ENCODE results near the gene SNCAIP.
"Not testable (repeated sequence)": the region's sequence is repeated elsewhere in the genome, so short reads cannot be mapped to it uniquely, and the experiment has no call there.

The SNCAIP gene

DNA sequence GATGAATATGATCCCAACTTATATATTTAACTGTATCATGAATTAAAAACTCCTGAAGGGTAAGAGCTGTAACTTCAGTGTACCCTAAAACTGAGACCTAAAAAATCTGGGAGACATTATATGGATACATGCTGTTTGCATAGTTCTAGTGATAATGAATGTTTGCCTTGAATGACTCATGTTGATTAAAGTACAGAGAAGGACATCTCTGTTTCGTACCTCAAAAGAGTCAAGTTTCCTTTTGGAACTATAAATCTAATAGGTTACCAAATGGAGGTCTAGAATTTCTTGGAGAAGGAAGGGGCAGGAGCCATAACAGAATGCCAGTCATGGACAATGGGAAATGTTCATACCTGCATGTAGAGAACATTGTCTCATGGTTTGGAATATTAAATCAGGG, 168.1 kb downstream of the SNCAIP start:
- ATAC-seq = no peak
- Mint-ChIP-seq H3K4me3 (no peak overlapping the region), H3K36me3 (ENCODE audit: low read depth) (no peaks in the 10 kb centered on the region), H3K27ac (no peak overlapping the region), H3K27me3 (no peaks in the 10 kb centered on the region), H3K9me3 (no peaks in the 10 kb centered on the region), H3K4me1 (no peaks in the 10 kb centered on the region)
- DNase-seq = no peak

DNA sequence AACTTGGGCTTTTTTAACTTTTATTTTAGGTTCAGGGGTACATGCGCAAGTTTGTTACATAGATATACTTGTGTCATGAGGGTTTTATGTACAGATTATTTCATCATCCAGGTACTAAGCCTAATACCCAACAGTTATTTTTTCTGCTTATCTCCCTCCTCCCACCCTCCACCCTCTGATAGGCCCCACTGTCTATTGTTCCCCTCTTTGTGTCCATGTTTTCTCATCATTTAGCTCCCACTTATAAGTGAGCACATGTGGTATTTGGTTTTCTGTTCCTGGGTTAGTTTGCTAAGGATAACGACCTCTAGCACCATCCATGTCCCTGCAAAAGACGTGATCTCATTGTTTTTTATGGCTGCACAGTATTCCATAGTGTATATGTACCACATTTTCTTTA, 172.1 kb downstream of the SNCAIP start:
- no peak overlapping the region for H3K4me3 Mint-ChIP-seq
- H3K27ac Mint-ChIP-seq = no peak overlapping the region
- ATAC-seq (no peak), DNase-seq (no peak)
- H3K27me3 Mint-ChIP-seq = no peaks in the 10 kb centered on the region
- H3K36me3 Mint-ChIP-seq (ENCODE audit: low read depth) = no peaks in the 10 kb centered on the region
- no peaks in the 10 kb centered on the region for H3K9me3 Mint-ChIP-seq
- H3K4me1 Mint-ChIP-seq = no peaks in the 10 kb centered on the region

DNA sequence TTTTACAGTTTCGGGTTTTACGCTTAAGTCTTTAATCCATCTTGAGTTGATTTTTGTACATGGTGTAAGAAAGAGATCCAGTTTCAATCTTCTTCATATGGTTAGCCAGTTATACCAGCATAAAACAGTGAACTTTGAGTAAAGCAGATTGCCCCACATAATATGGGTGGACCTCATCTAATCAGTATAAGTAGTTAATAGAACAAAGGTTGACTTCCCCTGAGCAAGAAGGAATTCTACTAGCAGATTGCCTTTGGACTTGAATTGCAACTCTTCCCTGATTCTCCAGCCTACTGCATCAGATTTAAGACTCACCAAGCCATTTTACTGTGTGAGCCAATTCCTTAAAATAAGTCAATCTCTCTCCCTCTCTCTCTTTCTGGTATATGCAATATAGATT, 173.2 kb downstream of the SNCAIP start:
- Mint-ChIP-seq H3K4me1 (no peaks in the 10 kb centered on the region), H3K27me3 (no peaks in the 10 kb centered on the region), H3K36me3 (ENCODE audit: low read depth) (no peaks in the 10 kb centered on the region), H3K27ac (no peak overlapping the region), H3K4me3 (no peak overlapping the region), H3K9me3 (no peaks in the 10 kb centered on the region)
- ATAC-seq = no peak
- no peak for DNase-seq

DNA sequence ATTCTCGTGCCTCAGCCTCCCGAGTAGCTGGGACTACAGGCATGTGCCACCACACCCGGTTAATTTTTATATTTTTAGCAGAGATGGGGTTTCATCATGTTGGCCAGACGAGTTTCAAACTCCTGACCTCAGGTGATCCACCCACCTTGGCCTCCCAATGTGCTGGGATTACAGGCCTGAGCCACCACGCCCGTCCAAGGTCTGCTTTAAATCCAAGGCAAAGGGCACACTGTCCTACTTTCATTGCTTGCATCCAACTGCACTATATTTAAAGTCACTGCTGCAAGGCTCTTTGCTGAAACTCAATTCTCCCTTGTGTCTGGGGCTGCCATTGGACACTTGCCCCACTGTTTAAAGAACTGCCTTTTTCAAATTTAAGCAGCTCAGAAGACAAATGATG, 174.6 kb downstream of the SNCAIP start:
- H3K27me3 Mint-ChIP-seq; H3K27ac Mint-ChIP-seq; DNase-seq; H3K9me3 Mint-ChIP-seq; H3K4me3 Mint-ChIP-seq; H3K4me1 Mint-ChIP-seq; ATAC-seq; H3K36me3 Mint-ChIP-seq (ENCODE audit: low read depth): not testable (repeated sequence)

DNA sequence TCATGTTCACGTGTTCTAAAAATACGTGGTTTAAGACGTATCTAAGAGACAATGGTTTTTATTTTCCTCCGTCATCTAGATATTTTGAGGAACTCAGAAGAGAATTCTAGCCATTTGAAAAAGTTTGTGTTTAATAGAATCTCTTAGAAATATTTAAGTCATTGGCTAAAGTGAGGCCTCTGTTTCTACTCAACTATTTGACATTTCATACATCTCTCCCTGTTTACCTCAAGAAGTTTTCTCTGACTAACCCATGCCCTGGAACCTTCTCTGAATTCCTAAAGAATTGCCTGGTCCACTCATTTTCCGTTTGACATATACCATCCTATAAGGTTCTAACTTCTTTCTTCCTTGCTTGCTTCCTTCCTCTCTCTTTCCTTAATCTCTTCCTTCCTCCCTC, 178.7 kb downstream of the SNCAIP start:
- no peaks in the 10 kb centered on the region for H3K27me3 Mint-ChIP-seq
- H3K36me3 Mint-ChIP-seq (ENCODE audit: low read depth) = no peaks in the 10 kb centered on the region
- H3K4me1 Mint-ChIP-seq = no peaks in the 10 kb centered on the region
- no peaks in the 10 kb centered on the region for H3K9me3 Mint-ChIP-seq
- H3K27ac Mint-ChIP-seq = no peak overlapping the region
- no peak for ATAC-seq
- no peak overlapping the region for H3K4me3 Mint-ChIP-seq
- no peak for DNase-seq

DNA sequence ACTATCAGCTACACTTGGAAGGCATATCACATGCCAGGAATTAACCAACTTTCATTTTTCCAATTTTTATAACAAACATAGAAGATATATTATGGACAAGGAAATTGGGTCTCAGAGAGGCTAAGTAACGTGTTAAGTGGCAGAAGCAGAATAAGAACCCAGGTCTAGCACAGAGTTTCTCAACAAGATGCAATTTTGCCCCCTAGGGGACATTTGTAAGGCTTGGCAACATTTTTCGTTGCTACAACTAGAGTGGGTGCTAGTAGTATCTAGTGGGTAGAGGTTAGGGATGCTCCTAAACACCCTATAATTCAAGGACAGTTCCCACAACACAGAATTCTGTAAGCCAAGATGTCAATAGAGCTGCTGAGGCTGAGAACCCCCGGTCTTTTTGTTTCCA, 180.6 kb downstream of the SNCAIP start:
- H3K36me3 Mint-ChIP-seq (ENCODE audit: low read depth) = no peaks in the 10 kb centered on the region
- H3K27ac Mint-ChIP-seq = no peak overlapping the region
- no peaks in the 10 kb centered on the region for H3K4me1 Mint-ChIP-seq
- H3K27me3 Mint-ChIP-seq = no peaks in the 10 kb centered on the region
- DNase-seq (no peak), ATAC-seq (no peak)
- H3K9me3 Mint-ChIP-seq = no peaks in the 10 kb centered on the region
- no peak overlapping the region for H3K4me3 Mint-ChIP-seq

DNA sequence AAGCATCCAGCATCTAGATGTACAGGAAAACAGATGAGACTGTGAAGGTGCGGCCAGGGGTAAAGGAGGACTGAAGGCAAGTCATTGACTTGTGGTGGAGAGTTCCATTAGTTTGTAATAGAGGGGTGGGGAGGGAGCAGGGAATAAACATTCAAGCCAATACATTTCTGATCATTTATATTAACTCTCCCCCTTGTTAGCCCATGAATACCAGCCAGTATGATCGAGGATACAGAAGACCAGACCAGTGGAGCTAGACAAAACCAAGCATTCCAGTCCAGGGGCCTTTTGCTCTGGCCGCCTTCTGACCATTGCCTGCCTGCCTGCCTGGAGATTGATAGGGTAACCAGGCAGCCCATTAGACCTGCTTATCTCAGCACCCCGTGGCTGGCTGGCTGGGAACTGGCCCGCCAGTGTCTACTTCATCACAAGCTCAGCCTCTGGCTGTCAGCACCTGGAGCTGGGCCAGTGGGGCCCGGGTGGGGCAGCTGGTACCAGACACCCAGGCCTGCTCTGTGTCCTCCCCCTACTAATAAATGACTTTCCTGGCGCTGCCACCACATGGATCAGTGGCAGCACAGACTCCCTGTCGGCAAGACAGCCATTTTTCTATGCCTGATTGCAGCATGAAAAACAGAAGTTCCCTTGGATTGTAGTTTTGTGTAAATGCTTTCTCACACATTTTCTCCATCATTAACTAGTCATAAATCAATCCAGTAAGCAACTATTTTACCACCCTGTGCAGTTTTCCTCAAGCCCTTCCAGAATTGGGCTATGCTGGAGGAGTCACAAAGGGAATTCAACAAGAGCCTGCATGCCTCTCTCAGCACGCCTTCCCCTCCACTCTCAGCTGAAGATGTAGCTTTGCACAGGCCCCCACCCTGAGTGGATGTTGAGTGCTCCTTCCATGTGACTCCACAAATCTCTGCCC, 181.3 kb downstream of the SNCAIP start:
- no peaks in the 10 kb centered on the region for H3K9me3 Mint-ChIP-seq
- no peak overlapping the region for H3K4me3 Mint-ChIP-seq
- H3K4me1 Mint-ChIP-seq = no peaks in the 10 kb centered on the region
- no peaks in the 10 kb centered on the region for H3K36me3 Mint-ChIP-seq (ENCODE audit: low read depth)
- H3K27me3 Mint-ChIP-seq = peaks cover 2% of the 10 kb centered on the region
- ATAC-seq (no peak), DNase-seq (no peak)
- no peak overlapping the region for H3K27ac Mint-ChIP-seq

DNA sequence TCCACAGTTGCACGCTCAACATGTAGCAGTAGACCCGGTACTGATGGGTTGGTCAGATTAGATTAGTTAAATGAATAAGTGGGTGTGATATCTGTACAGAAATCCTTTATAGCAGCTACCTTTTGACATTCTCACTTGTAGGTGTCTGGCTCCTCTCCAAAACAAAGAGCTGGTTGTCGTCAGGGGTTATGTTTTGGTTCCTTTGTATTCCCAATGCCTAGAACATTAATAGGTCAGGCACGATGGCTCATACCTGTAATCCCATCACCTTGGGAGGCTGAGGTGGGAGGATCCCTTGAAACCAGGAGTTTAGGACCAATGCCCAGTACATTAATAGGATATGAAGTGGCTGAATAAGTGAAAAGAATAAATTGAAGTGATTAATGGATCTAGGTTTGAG, 182.1 kb downstream of the SNCAIP start:
- Mint-ChIP-seq H3K27ac (no peak overlapping the region), H3K36me3 (ENCODE audit: low read depth) (no peaks in the 10 kb centered on the region), H3K4me1 (no peaks in the 10 kb centered on the region), H3K4me3 (no peak overlapping the region), H3K27me3 (peaks cover 2% of the 10 kb centered on the region), H3K9me3 (no peaks in the 10 kb centered on the region)
- DNase-seq = no peak
- no peak for ATAC-seq

DNA sequence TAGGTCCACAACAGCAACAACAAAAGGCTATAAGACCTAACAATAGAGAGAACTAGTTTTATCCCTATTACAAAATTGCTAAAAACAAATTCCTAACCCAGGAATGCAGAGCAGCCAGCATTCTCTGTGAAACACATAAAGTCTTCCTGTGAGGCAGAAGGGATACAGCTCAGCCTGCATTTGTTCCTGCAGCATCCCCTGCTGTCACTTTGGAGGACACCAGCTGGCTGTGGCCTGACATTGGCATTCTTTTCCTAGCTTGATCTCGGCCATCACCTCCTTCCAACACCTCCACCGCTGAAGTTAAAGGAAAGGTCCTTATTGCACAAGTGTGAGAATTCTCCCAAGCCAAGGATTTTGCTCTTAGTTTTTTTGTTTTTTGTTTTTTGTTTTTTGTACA, 186.1 kb downstream of the SNCAIP start:
- H3K27ac Mint-ChIP-seq = no peak overlapping the region
- no peaks in the 10 kb centered on the region for H3K4me1 Mint-ChIP-seq
- H3K36me3 Mint-ChIP-seq (ENCODE audit: low read depth) = no peaks in the 10 kb centered on the region
- ATAC-seq (no peak), DNase-seq (no peak)
- H3K27me3 Mint-ChIP-seq = peaks cover 2% of the 10 kb centered on the region
- no peak overlapping the region for H3K4me3 Mint-ChIP-seq
- H3K9me3 Mint-ChIP-seq = no peaks in the 10 kb centered on the region

DNA sequence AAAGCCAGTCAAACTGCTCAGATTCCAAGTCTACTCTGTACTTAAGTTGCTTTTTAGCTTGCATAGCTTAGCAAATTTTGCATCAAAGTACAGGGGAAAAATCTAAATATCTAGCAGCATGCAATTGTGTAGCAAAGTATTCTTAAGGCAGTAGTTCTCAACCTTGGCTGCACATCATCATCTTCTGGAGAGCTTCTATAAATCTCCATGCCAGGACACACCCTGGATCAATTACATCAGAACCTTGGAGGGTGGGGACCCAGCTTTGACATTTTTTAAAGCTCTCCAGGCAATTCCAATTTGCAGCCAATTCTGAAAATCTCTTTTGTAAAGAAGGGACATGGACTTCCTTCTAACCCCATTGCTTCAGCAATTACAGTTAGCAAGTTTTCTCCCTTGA, 187.5 kb downstream of the SNCAIP start:
- Mint-ChIP-seq H3K4me1 (no peaks in the 10 kb centered on the region), H3K27me3 (peaks cover 2% of the 10 kb centered on the region), H3K9me3 (no peaks in the 10 kb centered on the region), H3K4me3 (no peak overlapping the region), H3K36me3 (ENCODE audit: low read depth) (no peaks in the 10 kb centered on the region), H3K27ac (no peak overlapping the region)
- ATAC-seq = no peak
- DNase-seq = no peak

DNA sequence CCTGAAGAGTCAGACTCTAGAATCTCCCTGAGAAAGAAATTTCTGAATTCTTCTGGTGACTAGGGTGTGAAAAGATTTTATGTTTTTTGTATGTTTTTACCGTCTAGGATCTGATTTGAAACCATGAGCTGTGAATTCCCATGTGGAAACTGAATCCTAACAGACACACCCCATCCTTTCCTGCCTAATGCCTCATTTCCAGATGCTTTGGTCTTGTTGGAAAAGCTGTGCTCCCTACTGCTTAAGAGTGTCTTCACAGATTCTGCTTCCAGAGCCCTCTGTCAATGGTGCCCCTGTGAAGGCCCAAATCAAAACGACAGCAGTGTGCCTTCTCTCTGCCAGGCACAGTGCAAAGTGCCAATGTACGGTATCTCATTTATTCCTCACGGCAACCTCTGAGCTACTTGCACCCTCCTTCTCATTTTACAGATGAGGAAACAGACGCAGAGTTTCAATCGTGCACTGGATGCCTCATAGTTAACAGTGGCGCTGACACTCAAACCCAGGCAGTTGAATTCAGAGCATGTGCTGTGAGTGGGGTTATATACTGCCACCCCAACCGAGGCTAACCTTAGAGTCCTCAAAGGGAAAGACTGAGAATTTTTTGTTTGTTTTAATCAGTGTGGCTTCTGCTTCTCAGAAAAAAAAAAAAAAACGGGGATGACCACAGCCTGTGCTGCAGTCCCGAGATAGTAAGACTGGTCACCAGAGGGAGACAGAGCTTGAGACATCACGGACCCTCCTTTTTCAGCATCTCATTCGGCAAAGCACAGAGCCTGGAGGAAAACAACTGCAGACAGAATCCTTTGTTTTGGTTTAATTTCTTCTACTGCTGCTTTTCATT, 188.4 kb downstream of the SNCAIP start:
- ATAC-seq = no peak

DNA sequence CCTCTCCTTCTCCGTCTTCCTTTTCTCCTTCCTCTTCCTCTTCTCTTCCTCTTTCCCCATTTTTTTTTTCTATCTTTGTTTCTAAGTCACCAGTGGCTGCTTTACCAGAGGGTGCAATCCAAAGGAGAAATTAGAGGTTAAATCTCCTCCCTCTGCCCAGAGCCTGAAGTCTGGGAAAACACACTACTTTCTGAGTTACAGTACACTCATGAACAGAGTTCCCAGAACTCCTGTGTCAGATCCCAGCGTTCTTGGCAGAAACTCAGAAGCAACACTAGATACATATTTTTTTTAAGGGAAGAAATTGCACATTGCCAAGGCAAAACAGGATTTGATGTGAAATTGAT, 189.0 kb downstream of the SNCAIP start:
- no peak overlapping the region for H3K4me3 Mint-ChIP-seq
- no peak for ATAC-seq
- no peaks in the 10 kb centered on the region for H3K36me3 Mint-ChIP-seq (ENCODE audit: low read depth)

More for the DNA sequence above, 188.4 kb downstream of the SNCAIP start:
- H3K27ac Mint-ChIP-seq = no peak overlapping the region
- no peaks in the 10 kb centered on the region for H3K9me3 Mint-ChIP-seq
- DNase-seq = no peak
- peaks cover 2% of the 10 kb centered on the region for H3K27me3 Mint-ChIP-seq
- H3K36me3 Mint-ChIP-seq (ENCODE audit: low read depth) = no peaks in the 10 kb centered on the region
- H3K4me3 Mint-ChIP-seq = no peak overlapping the region
- H3K4me1 Mint-ChIP-seq = no peaks in the 10 kb centered on the region

DNA sequence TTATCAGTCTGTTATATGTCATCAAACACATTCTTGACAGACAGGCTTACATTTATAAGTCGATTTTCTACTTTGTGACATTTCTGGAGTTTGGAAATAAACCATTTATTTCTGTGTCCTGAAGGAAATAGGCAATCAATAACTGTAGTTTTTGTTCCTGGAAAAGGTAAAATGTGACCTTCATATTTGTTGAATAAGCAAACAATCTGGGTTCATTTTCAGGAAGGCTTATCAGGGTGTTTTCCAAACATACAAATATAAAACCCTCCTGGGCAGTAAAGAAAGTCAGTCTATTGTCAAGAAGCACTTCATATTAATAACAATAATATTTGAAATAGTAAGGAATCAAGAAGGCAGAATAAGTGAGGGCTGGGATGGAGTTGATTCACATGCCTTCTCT, 195.0 kb downstream of the SNCAIP start:
- no peaks in the 10 kb centered on the region for H3K36me3 Mint-ChIP-seq (ENCODE audit: low read depth)
- H3K4me3 Mint-ChIP-seq = no peak overlapping the region
- ATAC-seq (no peak), DNase-seq (no peak)
- H3K9me3 Mint-ChIP-seq = no peaks in the 10 kb centered on the region
- no peaks in the 10 kb centered on the region for H3K27me3 Mint-ChIP-seq
- H3K27ac Mint-ChIP-seq = no peak overlapping the region
- no peaks in the 10 kb centered on the region for H3K4me1 Mint-ChIP-seq

More for the DNA sequence above, 189.0 kb downstream of the SNCAIP start:
- Mint-ChIP-seq H3K4me1 (no peaks in the 10 kb centered on the region), H3K27ac (no peak overlapping the region), H3K9me3 (no peaks in the 10 kb centered on the region), H3K27me3 (peaks cover 2% of the 10 kb centered on the region)
- no peak for DNase-seq

DNA sequence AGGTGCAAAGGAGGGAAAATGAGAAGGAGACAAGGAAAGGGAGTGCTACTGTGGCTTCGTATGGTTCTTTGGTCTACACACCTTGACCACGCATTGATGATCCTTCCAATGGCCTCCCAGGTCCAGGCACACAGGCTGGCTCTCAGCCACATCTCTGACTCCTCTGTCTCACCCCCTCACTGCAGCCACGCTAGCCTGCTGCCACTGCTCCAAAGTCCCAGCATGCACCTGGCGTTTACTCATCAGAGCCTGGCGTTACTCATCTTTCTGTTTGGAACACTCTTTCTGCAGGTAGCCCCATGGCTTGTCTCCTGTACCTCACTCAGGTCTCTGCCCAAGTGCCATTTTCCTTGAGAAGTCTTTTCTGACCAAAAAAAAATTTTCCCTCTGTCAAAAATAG, 195.5 kb downstream of the SNCAIP start:
- ATAC-seq (no peak), DNase-seq (no peak)
- H3K27me3 Mint-ChIP-seq = no peaks in the 10 kb centered on the region
- H3K36me3 Mint-ChIP-seq (ENCODE audit: low read depth) = no peaks in the 10 kb centered on the region
- no peaks in the 10 kb centered on the region for H3K4me1 Mint-ChIP-seq
- no peaks in the 10 kb centered on the region for H3K9me3 Mint-ChIP-seq
- H3K27ac Mint-ChIP-seq = no peak overlapping the region
- H3K4me3 Mint-ChIP-seq = no peak overlapping the region

DNA sequence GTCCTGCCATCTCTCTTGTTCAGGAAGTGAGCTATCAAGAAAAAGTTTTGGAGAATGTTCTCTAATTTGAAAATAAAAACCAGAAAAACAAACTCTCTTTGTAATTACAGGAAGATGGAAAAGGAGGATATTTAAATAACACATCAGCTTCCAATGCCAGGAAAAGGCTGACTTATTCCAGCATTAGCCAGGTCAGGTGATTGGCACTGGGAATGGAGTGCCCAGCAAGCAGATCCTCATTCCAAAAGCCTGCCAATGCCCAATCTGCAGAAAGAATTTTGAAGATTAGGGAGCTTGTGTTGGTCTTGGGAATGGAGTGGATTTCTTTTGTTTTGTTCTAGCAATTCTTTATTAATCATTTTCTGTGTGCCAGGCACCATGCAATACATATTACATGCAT, 196.6 kb downstream of the SNCAIP start:
- DNase-seq = no peak
- Mint-ChIP-seq H3K36me3 (ENCODE audit: low read depth) (no peaks in the 10 kb centered on the region), H3K4me1 (no peaks in the 10 kb centered on the region), H3K9me3 (no peaks in the 10 kb centered on the region), H3K27ac (no peak overlapping the region), H3K27me3 (no peaks in the 10 kb centered on the region), H3K4me3 (no peak overlapping the region)
- ATAC-seq = no peak

All from activated naive CD8-positive, alpha-beta T cell treated with anti-CD3 and anti-CD28 coated beads, Interleukin-2, amount 50 U/mL, for 24 hours (primary cell).